GM12875 (cell line): ENCODE measurements around the gene HHATL.

Experiments used
- H3K4me3 ChIP-seq: one replicate; pipeline ENCODE4 v1.5.1; 2011; ENCODE audit warnings: low read depth, low read length, control low read depth
- CTCF ChIP-seq: IDR thresholded peaks from 2 replicates; pipeline ENCODE4 v1.5.1; 2011; ENCODE audit warnings: low read depth, mild to moderate bottlenecking, control low read depth, inconsistent platforms, low read length, moderate library complexity, borderline replicate concordance; ENCODE audit not compliant: insufficient read depth

HHATL gene

GRCh38 chr3:42733501-42734262 is 31.1 kb upstream of the HHATL start:
- TF ChIP-seq CTCF = no peak
- H3K4me3 ChIP-seq = no peak overlapping the region

- H3K4me3 ChIP-seq = no peak overlapping the region
- 0 out of 2 replicates have a peak, but pooled peaks have one; percentile 10 for TF ChIP-seq CTCF
These were observed 30.3 kb upstream of the HHATL start for GRCh38 chr3:42732829-42733459.

GRCh38 chr3:42732196-42732828 is 29.7 kb upstream of the HHATL start:
- H3K4me3 ChIP-seq = no peak overlapping the region
- TF ChIP-seq CTCF = no peak

GRCh38 chr3:42731476-42732195 is 29.0 kb upstream of the HHATL start:
- H3K4me3 ChIP-seq = no peak overlapping the region
- TF ChIP-seq CTCF = no peak

- no peak for TF ChIP-seq CTCF
- no peak overlapping the region for H3K4me3 ChIP-seq
These were observed 28.3 kb upstream of the HHATL start for GRCh38 chr3:42730706-42731420.

GRCh38 chr3:42730294-42730693 is 27.7 kb upstream of the HHATL start:
- no peak overlapping the region for H3K4me3 ChIP-seq
- TF ChIP-seq CTCF = no peak
